H1 (cell line): ENCODE measurements around the gene PHACTR1.

ENCODE experiments used
- EP300 ChIP-seq, 2 experiments: IDR thresholded peaks; 1 replicate in 1 of 2; 2 replicates in 1 of 2; pipeline ENCODE4 v1.6.1; 2011 to 2012; ENCODE audit warnings: low read depth in 2 of 2, low read length in 2 of 2, mild to moderate bottlenecking in 2 of 2, borderline replicate concordance in 1 of 2, inconsistent platforms in 1 of 2, moderate library complexity in 1 of 2
- SIN3A ChIP-seq, 2 experiments: IDR thresholded peaks in 1 of 2; conservative IDR thresholded peaks in 1 of 2; 2 replicates each; pipeline ENCODE4 v1.6.1; 2011 to 2012; ENCODE audit warnings: low read length in 2 of 2, improper control_type of control experiment in 1 of 2, low read depth in 1 of 2, mild to moderate bottlenecking in 1 of 2
- ZNF274 ChIP-seq: IDR thresholded peaks from 2 replicates; pipeline ENCODE4 v1.7.0; 2012; ENCODE audit warnings: low read length, borderline replicate concordance; ENCODE audit errors: extremely low read depth
- TF ChIP-seq, protein P1 (sequence below), 3 experiments: IDR thresholded peaks; 1 replicate in 2 of 3; 2 replicates in 1 of 3; pipeline versions ENCODE4 v1.5.1 to v1.6.1; 2011; ENCODE audit warnings: low read length in 3 of 3, mild to moderate bottlenecking in 3 of 3, inconsistent platforms in 2 of 3, low read depth in 1 of 3, moderate library complexity in 1 of 3; ENCODE audit not compliant: insufficient read depth in 1 of 3; ENCODE audit errors: control extremely low read depth in 1 of 3

GRCh38 chr6:13328076-13328874, 611.7 kb downstream of the PHACTR1 start, which contains the start of gene TBC1D7:
- TF ChIP-seq SIN3A (conservative IDR thresholded peaks at IDR 0.05 in 1 of 2, IDR thresholded peaks at IDR 0.05 in 1 of 2; ENCODE audit: low read depth in 1 of 2, low read length in 2 of 2) (0 out of 4 replicates have a peak, but pooled peaks of 1 of the 2 experiments have one; percentile 25), ZNF274 (no peak), EP300 (IDR thresholded peaks at IDR 0.05; ENCODE audit: borderline replicate concordance in 1 of 2, low read depth in 2 of 2, low read length in 2 of 2) (no peak)
- TF ChIP-seq, protein P1, sequence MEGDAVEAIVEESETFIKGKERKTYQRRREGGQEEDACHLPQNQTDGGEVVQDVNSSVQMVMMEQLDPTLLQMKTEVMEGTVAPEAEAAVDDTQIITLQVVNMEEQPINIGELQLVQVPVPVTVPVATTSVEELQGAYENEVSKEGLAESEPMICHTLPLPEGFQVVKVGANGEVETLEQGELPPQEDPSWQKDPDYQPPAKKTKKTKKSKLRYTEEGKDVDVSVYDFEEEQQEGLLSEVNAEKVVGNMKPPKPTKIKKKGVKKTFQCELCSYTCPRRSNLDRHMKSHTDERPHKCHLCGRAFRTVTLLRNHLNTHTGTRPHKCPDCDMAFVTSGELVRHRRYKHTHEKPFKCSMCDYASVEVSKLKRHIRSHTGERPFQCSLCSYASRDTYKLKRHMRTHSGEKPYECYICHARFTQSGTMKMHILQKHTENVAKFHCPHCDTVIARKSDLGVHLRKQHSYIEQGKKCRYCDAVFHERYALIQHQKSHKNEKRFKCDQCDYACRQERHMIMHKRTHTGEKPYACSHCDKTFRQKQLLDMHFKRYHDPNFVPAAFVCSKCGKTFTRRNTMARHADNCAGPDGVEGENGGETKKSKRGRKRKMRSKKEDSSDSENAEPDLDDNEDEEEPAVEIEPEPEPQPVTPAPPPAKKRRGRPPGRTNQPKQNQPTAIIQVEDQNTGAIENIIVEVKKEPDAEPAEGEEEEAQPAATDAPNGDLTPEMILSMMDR (IDR thresholded peaks at IDR 0.05; ENCODE audit: control extremely low read depth in 1 of 3, insufficient read depth in 1 of 3, low read depth in 1 of 3, low read length in 3 of 3), result no peak
